Right atrium auricular region (tissue), 2 donors: Measurements from ENCODE around the gene KCNRG. TPM values are rescaled to one million over a fixed set of nuclear protein-coding genes. Genes with fewer than 3 reads are reported as not detected.

Source experiments
- DNase-seq: peaks from one replicate; pipeline ENCODE4 v3.0.0-alpha.2; 2019; ENCODE audit warnings: low spot score
- H3K27ac ChIP-seq, 2 donors: fragments of 200-600 bp; sonication (generic); 1 replicate in 1 of 2; 2 replicates in 1 of 2; pipeline ENCODE4 v1.5.1; 2016 to 2019
- H3K27me3 ChIP-seq, 2 donors: fragments of 200-600 bp; sonication (generic); one replicate each; pipeline versions ENCODE4 v1.5.1 to v1.6.0; 2017 to 2019
- H3K36me3 ChIP-seq: fragments of 200-600 bp; sonication (generic); one replicate; pipeline ENCODE4 v1.5.1; 2016
- H3K4me1 ChIP-seq, 2 donors: fragments of 200-600 bp; sonication (generic); one replicate each; pipeline versions ENCODE4 v1.5.1 to v1.6.0; 2017 to 2019
- H3K4me3 ChIP-seq, 2 donors: fragments of 200-600 bp; sonication (generic); 1 replicate in 1 of 2; 2 replicates in 1 of 2; pipeline ENCODE4 v1.5.1; 2017 to 2019; ENCODE audit warnings: mild to moderate bottlenecking in 1 of 2, moderate library complexity in 1 of 2
- H3K9me3 ChIP-seq, 2 donors: fragments of 200-600 bp; sonication (generic); one replicate each; pipeline ENCODE4 v1.5.1; 2019
- CTCF ChIP-seq, 2 donors: fragments of 200-600 bp; sonication (generic); IDR thresholded peaks; one replicate each; pipeline ENCODE4 v1.5.1; 2019; ENCODE audit warnings: antibody characterized with exemption in 2 of 2
- total RNA-seq, 2 donors: library from RNA; depleted of rRNA; stranded (reverse); fragments of >200 nt; gene quantifications; one replicate each; pipeline ENCODE4 v1.1.0, GENCODE V29; 2016

Gene KCNRG
- total RNA-seq, 2 donors from 2014 or later, result 1.6 TPM

GRCh38 chr13:50014386-50014785 lies 858 bp upstream of the KCNRG start:
- Histone ChIP-seq H3K4me1 (peaks cover 0 to 42% of the 10 kb centered on the region in 2 donors), H3K36me3 (peaks cover 34% of the 10 kb centered on the region)
- DNase-seq, result no peak

GRCh38 chr13:50015750-50016149 lies 506 bp downstream of the KCNRG start:
- Histone ChIP-seq H3K4me3 (no peak overlapping the region), H3K27ac (peak overlapping the region; percentile 5 to 51), H3K36me3 (peaks cover 29% of the 10 kb centered on the region), H3K27me3 (no peaks in the 10 kb centered on the region), H3K9me3 (no peaks in the 10 kb centered on the region), H3K4me1 (peaks cover 0 to 42% of the 10 kb centered on the region in 2 donors)
- no peak for DNase-seq
- no peak for TF ChIP-seq CTCF (IDR thresholded peaks at IDR 0.05)

More at GRCh38 chr13:50014386-50014785, 858 bp upstream of the KCNRG start:
- Histone ChIP-seq H3K27ac (peak overlapping the region in 1 of 2 donors; percentile 41), H3K4me3 (no peak overlapping the region), H3K9me3 (no peaks in the 10 kb centered on the region), H3K27me3 (no peaks in the 10 kb centered on the region)
- no peak for TF ChIP-seq CTCF (IDR thresholded peaks at IDR 0.05)

GRCh38 chr13:50016444-50016843 lies 1.2 kb downstream of the KCNRG start:
- Histone ChIP-seq H3K27me3 (no peaks in the 10 kb centered on the region), H3K4me1 (peaks cover 0 to 42% of the 10 kb centered on the region in 2 donors), H3K4me3 (no peak overlapping the region), H3K27ac (peak overlapping the region; percentile 9 to 51), H3K9me3 (no peaks in the 10 kb centered on the region), H3K36me3 (peaks cover 27% of the 10 kb centered on the region)
- TF ChIP-seq CTCF (IDR thresholded peaks at IDR 0.05), result no peak
- DNase-seq, result no peak

GRCh38 chr13:50017819-50018218 lies 2.6 kb downstream of the KCNRG start:
- no peaks in the 10 kb centered on the region for H3K27me3 ChIP-seq
- TF ChIP-seq CTCF (IDR thresholded peaks at IDR 0.05), result no peak
- peaks cover 14% of the 10 kb centered on the region for H3K36me3 ChIP-seq
- peak overlapping the region; percentile 7 to 51 for H3K27ac ChIP-seq
- no peaks in the 10 kb centered on the region for H3K9me3 ChIP-seq
- DNase-seq, result no peak
- H3K4me1 ChIP-seq, result peaks cover 0 to 42% of the 10 kb centered on the region in 2 donors
- H3K4me3 ChIP-seq, result no peak overlapping the region

GRCh38 chr13:50025436-50025835 lies 10.2 kb downstream of the KCNRG start:
- H3K9me3 ChIP-seq, result no peaks in the 10 kb centered on the region
- H3K4me3 ChIP-seq, result no peak overlapping the region
- H3K27ac ChIP-seq, result no peak overlapping the region
- no peak for DNase-seq
- peaks cover 2% of the 10 kb centered on the region for H3K36me3 ChIP-seq
- no peak for TF ChIP-seq CTCF (IDR thresholded peaks at IDR 0.05)
- H3K27me3 ChIP-seq, result no peaks in the 10 kb centered on the region
- H3K4me1 ChIP-seq, result peaks cover 0 to 4% of the 10 kb centered on the region in 2 donors

- Histone ChIP-seq H3K27ac (no peak overlapping the region), H3K27me3 (no peaks in the 10 kb centered on the region), H3K4me3 (no peak overlapping the region), H3K36me3 (no peaks in the 10 kb centered on the region), H3K9me3 (no peaks in the 10 kb centered on the region), H3K4me1 (peaks cover 0 to 4% of the 10 kb centered on the region in 2 donors)
- DNase-seq, result no peak
- no peak for TF ChIP-seq CTCF (IDR thresholded peaks at IDR 0.05)
Observed at GRCh38 chr13:50026788-50027473, 11.7 kb downstream of the KCNRG start.
